ENCODE data around the gene LACTBL1.

Gene LACTBL1

GRCh38 chr1:22921452-22922126 lies 51.1 kb downstream of the LACTBL1 start:
- no peak overlapping the region for H3K27ac ChIP-seq
- no peaks in the 10 kb centered on the region for H3K36me3 ChIP-seq
- no peaks in the 10 kb centered on the region for H3K27me3 ChIP-seq
- H4K20me1 ChIP-seq: no peaks in the 10 kb centered on the region
- H3K4me1 ChIP-seq: peaks cover 28% of the 10 kb centered on the region
- no peaks in the 10 kb centered on the region for H3K9me3 ChIP-seq
- H3K9ac ChIP-seq: no peak overlapping the region
- no peak overlapping the region for H3K4me3 ChIP-seq
- peak overlapping the region; percentile 14 for H3K4me2 ChIP-seq
- TF ChIP-seq Cebpa-rat (IDR thresholded peaks at IDR 0.05): no peak

GRCh38 chr1:22920734-22921451 lies 51.8 kb downstream of the LACTBL1 start:
- Histone ChIP-seq H3K9ac (no peak overlapping the region), H3K4me3 (no peak overlapping the region), H3K27me3 (no peaks in the 10 kb centered on the region), H3K4me2 (peak overlapping the region; percentile 14), H4K20me1 (no peaks in the 10 kb centered on the region), H3K4me1 (peaks cover 35% of the 10 kb centered on the region), H3K9me3 (no peaks in the 10 kb centered on the region), H3K36me3 (no peaks in the 10 kb centered on the region), H3K27ac (no peak overlapping the region)
- TF ChIP-seq Cebpa-rat (IDR thresholded peaks at IDR 0.05): no peak

- Histone ChIP-seq H3K4me1 (peaks cover 43% of the 10 kb centered on the region), H3K27ac (no peak overlapping the region), H3K27me3 (no peaks in the 10 kb centered on the region), H3K36me3 (no peaks in the 10 kb centered on the region), H4K20me1 (no peaks in the 10 kb centered on the region), H3K4me3 (no peak overlapping the region), H3K4me2 (no peak overlapping the region), H3K9me3 (no peaks in the 10 kb centered on the region), H3K9ac (no peak overlapping the region)
- TF ChIP-seq Cebpa-rat (IDR thresholded peaks at IDR 0.05): no peak
Measured at GRCh38 chr1:22920026-22920733, 52.5 kb downstream of the LACTBL1 start.

- peaks cover 50% of the 10 kb centered on the region for H3K4me1 ChIP-seq
Measured at GRCh38 chr1:22919341-22920025, 53.2 kb downstream of the LACTBL1 start.

GRCh38 chr1:22918644-22919043 lies 54.0 kb downstream of the LACTBL1 start:
- Histone ChIP-seq H4K20me1 (no peaks in the 10 kb centered on the region), H3K9me3 (no peaks in the 10 kb centered on the region), H3K4me2 (no peak overlapping the region), H3K27me3 (no peaks in the 10 kb centered on the region), H3K27ac (no peak overlapping the region), H3K4me1 (peaks cover 58% of the 10 kb centered on the region), H3K4me3 (no peak overlapping the region), H3K9ac (no peak overlapping the region), H3K36me3 (no peaks in the 10 kb centered on the region)
- no peak for TF ChIP-seq Cebpa-rat (IDR thresholded peaks at IDR 0.05)

More at GRCh38 chr1:22919341-22920025, 53.2 kb downstream of the LACTBL1 start:
- H3K4me3 ChIP-seq: no peak overlapping the region
- no peak overlapping the region for H3K4me2 ChIP-seq
- no peaks in the 10 kb centered on the region for H3K36me3 ChIP-seq
- no peaks in the 10 kb centered on the region for H4K20me1 ChIP-seq
- TF ChIP-seq Cebpa-rat (IDR thresholded peaks at IDR 0.05): no peak
- no peak overlapping the region for H3K27ac ChIP-seq
- no peak overlapping the region for H3K9ac ChIP-seq
- H3K9me3 ChIP-seq: no peaks in the 10 kb centered on the region
- H3K27me3 ChIP-seq: no peaks in the 10 kb centered on the region

DNA sequence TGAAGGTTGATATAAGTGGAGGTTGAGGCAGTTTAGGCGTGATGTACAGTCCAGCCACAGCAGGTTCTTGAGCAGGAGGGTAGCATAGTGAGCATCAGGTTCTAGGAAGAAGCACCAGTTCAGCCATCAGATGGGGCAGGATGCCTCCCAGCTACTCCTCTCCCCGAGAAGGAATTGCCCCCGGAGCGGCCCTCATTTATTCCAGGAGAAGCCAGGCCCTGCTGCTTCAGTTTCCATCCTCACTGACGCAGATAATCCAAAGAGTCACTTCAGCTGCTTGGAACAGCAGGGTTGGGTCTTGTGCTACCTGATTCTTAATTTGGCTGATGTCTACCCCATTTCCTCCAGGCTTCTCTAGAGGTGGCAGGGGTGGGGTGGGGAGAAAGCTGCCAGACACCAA lies 54.7 kb downstream of the LACTBL1 start:
- Histone ChIP-seq H3K4me3 (no peak overlapping the region), H3K9me3 (no peaks in the 10 kb centered on the region), H3K27ac (no peak overlapping the region), H3K27me3 (no peaks in the 10 kb centered on the region), H3K4me1 (peaks cover 64% of the 10 kb centered on the region), H3K9ac (no peak overlapping the region), H3K4me2 (peak overlapping the region; percentile 81; the same call in 1 of the 2 replicates), H4K20me1 (no peaks in the 10 kb centered on the region), H3K36me3 (no peaks in the 10 kb centered on the region)
- TF ChIP-seq Cebpa-rat (IDR thresholded peaks at IDR 0.05): no peak

- Histone ChIP-seq H3K27ac (peak overlapping the region; percentile 49), H3K4me3 (peak overlapping the region; percentile 36; the same call in 1 of the 2 replicates), H3K4me2 (peak overlapping the region; percentile 81), H3K27me3 (no peaks in the 10 kb centered on the region), H4K20me1 (no peaks in the 10 kb centered on the region), H3K9me3 (no peaks in the 10 kb centered on the region), H3K9ac (peak overlapping the region; percentile 58; the same call in 1 of the 2 replicates), H3K4me1 (peaks cover 66% of the 10 kb centered on the region), H3K36me3 (no peaks in the 10 kb centered on the region)
- TF ChIP-seq Cebpa-rat (IDR thresholded peaks at IDR 0.05): no peak
Measured at GRCh38 chr1:22916471-22916820, 56.2 kb downstream of the LACTBL1 start.

DNA sequence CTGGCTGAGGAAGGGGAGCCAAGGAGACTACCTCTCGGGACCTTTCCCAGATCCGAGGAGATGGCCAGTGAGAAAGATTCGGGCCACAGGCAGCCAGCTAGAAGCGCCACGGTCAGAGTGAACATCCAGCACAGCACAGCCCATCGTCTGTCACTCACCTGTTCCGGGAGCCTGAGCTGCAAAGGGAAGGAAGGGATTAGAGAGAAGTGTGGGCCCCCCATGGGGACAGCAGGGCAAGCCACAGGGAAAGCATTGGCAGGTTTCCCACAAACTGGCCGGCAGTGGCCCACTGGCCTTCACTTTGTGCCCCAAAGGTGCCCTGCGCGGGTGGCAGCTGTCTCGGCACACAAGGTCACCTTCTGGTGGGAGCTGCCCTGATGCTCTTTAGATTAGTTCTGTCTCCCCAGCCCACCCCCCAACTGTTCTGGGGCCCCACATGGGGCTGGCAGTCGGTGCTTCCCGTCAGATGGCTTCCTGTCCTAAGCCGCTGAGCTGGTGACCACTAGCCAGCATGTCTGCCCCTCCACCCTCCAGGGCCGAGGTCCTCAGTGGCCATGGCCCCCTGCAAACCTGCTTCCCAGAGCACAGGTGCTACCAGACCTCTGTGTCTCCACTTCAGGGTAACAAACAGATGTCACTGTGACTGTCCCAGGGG lies 56.7 kb downstream of the LACTBL1 start:
- Histone ChIP-seq H3K4me3 (no peak overlapping the region), H3K27ac (peak overlapping the region; percentile 22; the same call in 1 of the 2 replicates)

GRCh38 chr1:22915231-22915630 lies 57.4 kb downstream of the LACTBL1 start:
- peaks cover 58% of the 10 kb centered on the region for H3K4me1 ChIP-seq
- H3K4me2 ChIP-seq: peak overlapping the region; percentile 81
- H3K27me3 ChIP-seq: no peaks in the 10 kb centered on the region
- no peaks in the 10 kb centered on the region for H4K20me1 ChIP-seq
- H3K4me3 ChIP-seq: no peak overlapping the region
- H3K27ac ChIP-seq: peak overlapping the region; percentile 15; the same call in 1 of the 2 replicates
- no peak overlapping the region for H3K9ac ChIP-seq
- no peaks in the 10 kb centered on the region for H3K9me3 ChIP-seq
- no peaks in the 10 kb centered on the region for H3K36me3 ChIP-seq
- no peak for TF ChIP-seq Cebpa-rat (IDR thresholded peaks at IDR 0.05)

More for the DNA sequence above, 56.7 kb downstream of the LACTBL1 start:
- TF ChIP-seq Cebpa-rat (IDR thresholded peaks at IDR 0.05): no peak
- Histone ChIP-seq H3K36me3 (no peaks in the 10 kb centered on the region), H4K20me1 (no peaks in the 10 kb centered on the region), H3K27me3 (no peaks in the 10 kb centered on the region), H3K4me1 (peaks cover 61% of the 10 kb centered on the region), H3K4me2 (peak overlapping the region; percentile 81), H3K9me3 (no peaks in the 10 kb centered on the region), H3K9ac (peak overlapping the region; percentile 12; the same call in 1 of the 2 replicates)

All from BLaER1 (cell line).